SU-DHL-6 (cell line): Measurements from ENCODE around the gene RPS6KA2.

Source experiments
- H2AFZ ChIP-seq: fragments of 200-600 bp; sonication (generic); 2 replicates; pipeline ENCODE4 v1.6.1; 2014; ENCODE audit warnings: low read depth, mild to moderate bottlenecking, moderate library complexity, mixed read lengths, antibody characterized with exemption, low read length; ENCODE audit not compliant: severe bottlenecking
- H3F3A ChIP-seq: fragments of 200-600 bp; shearing (Covaris generic); 2 replicates; pipeline ENCODE4 v1.6.0; 2016; ENCODE audit warnings: antibody characterized with exemption, mild to moderate bottlenecking; ENCODE audit not compliant: insufficient read depth
- H3K27ac ChIP-seq: fragments of 200-600 bp; sonication (generic); 2 replicates; pipeline ENCODE4 v1.5.1; 2016; ENCODE audit warnings: low read depth, mild to moderate bottlenecking, low read length, moderate library complexity, mixed read lengths
- H3K27me3 ChIP-seq: fragments of 200-600 bp; sonication (generic), shearing (Covaris generic); 2 replicates; pipeline ENCODE4 v1.6.0; 2014; ENCODE audit warnings: mild to moderate bottlenecking, low read length
- H3K36me3 ChIP-seq: fragments of 200-600 bp; sonication (generic); 2 replicates; pipeline ENCODE4 v1.6.1; 2014; ENCODE audit warnings: mild to moderate bottlenecking, low read length, mixed read lengths
- H3K4me2 ChIP-seq: fragments of 300-600, 200-600 bp; shearing (Covaris generic), sonication (generic); 2 replicates; pipeline ENCODE4 v1.6.0; 2014; ENCODE audit warnings: low read length, low read depth, mild to moderate bottlenecking; ENCODE audit not compliant: poor library complexity, severe bottlenecking
- H3K4me3 ChIP-seq: fragments of 200-600 bp; sonication (generic); 2 replicates; pipeline ENCODE4 v1.5.1; 2014; ENCODE audit warnings: antibody characterized with exemption, low read length, mild to moderate bottlenecking, mixed read lengths; ENCODE audit not compliant: insufficient read depth, poor library complexity, severe bottlenecking
- H3K79me2 ChIP-seq: fragments of 200-600 bp; sonication (generic); 2 replicates; pipeline ENCODE4 v1.6.1; 2014; ENCODE audit warnings: mild to moderate bottlenecking, low read length, moderate library complexity; ENCODE audit not compliant: insufficient read depth
- H3K9ac ChIP-seq: fragments of 200-600 bp; sonication (generic); 2 replicates; pipeline ENCODE4 v1.7.0; 2014; ENCODE audit warnings: mild to moderate bottlenecking, low read length
- H3K9me2 ChIP-seq: fragments of 200-600 bp; sonication (generic); replicated peaks from 2 replicates; pipeline ENCODE4 v1.6.1; 2014; ENCODE audit warnings: low read length; ENCODE audit not compliant: insufficient read depth
- H3K9me3 ChIP-seq: fragments of 200-600 bp; sonication (generic); 2 replicates; pipeline ENCODE4 v1.6.1; 2014; ENCODE audit warnings: low read length, mixed read lengths; ENCODE audit not compliant: insufficient read depth
- H4K20me1 ChIP-seq: fragments of 200-600 bp; sonication (generic); 2 replicates; pipeline ENCODE4 v1.6.1; 2014; ENCODE audit warnings: low read depth, mild to moderate bottlenecking, antibody characterized with exemption, low read length, moderate library complexity, mixed read lengths
- CTCF ChIP-seq: fragments of 200-600 bp; sonication (generic); IDR thresholded peaks from one replicate; pipeline ENCODE4 v1.5.1; 2017; ENCODE audit warnings: antibody characterized with exemption, mild to moderate bottlenecking, low read length, moderate library complexity; ENCODE audit not compliant: insufficient read depth, poor library complexity, severe bottlenecking
- EZH2phosphoT487 ChIP-seq: fragments of 200-600 bp; sonication (generic), shearing (Covaris generic); conservative IDR thresholded peaks from 2 replicates; pipeline ENCODE4 v1.6.1; 2018; ENCODE audit warnings: mild to moderate bottlenecking, antibody characterized with exemption, low read length, moderate library complexity, mixed read lengths

The RPS6KA2 gene

DNA sequence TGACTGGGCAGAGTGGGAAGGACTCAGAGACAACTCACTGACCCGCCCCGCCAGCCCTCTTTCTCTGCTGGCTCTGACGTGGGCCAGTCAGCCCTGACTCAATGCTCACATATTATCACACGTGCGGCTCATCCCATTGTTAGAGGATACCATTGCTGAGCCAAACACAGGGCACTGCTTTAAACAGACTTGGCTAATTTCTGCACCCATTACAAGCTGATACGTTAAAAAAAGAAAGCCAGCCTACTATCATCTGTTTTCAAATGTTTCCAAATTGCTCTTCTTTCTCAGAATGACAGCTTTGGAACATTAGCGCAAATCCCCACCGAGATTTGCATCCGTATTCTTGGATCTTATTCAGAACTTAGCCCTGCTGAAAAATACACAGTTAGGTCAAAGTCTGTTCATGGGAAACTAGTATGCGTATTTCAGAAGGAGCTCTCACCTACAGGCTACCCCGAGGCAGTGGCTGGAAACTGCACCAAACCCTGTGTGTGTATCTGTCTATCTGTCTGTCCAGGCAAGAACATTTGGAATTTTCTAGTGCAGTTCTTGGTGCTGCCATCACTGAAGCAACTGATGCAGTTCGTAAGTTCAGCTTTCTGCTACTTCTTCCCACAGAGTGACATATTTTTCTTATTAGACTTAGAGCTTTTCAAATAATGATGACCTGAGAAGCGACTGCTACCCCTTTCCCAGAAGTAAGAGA lies 73.3 kb downstream of the RPS6KA2 start:
- Histone ChIP-seq H2AFZ (no peak overlapping the region), H3K79me2 (no peaks in the 10 kb centered on the region), H3K4me2 (no peak overlapping the region), H3K4me3 (no peak overlapping the region), H3K9me2 (no peaks in the 10 kb centered on the region), H3K9me3 (no peaks in the 10 kb centered on the region), H3F3A (no peaks in the 10 kb centered on the region), H3K9ac (no peak overlapping the region), H3K27me3 (no peaks in the 10 kb centered on the region), H3K36me3 (no peaks in the 10 kb centered on the region), H4K20me1 (no peaks in the 10 kb centered on the region), H3K27ac (no peak overlapping the region)
- TF ChIP-seq CTCF (no peak), EZH2phosphoT487 (no peak)

DNA sequence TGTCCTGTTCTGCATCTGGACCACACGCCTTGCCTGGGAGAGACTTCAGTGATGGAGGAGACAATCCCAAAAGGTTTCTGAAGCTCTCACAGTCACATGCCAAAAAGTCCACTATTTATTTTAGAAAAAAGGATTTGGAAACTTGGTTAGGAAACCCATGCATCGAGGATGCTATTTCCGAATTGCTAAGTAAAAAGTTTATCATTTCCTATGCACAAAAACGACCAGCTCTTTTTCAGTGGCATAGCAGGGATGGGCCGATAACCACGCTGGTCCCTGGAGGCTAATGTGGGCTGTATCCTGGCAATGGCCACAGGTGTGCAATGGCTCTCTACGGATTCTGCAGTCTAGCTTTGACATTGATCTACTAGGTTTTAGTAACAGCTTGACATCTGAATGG lies 74.5 kb downstream of the RPS6KA2 start:
- no peak overlapping the region for H3K4me3 ChIP-seq
- TF ChIP-seq CTCF (no peak), EZH2phosphoT487 (no peak)
- no peak overlapping the region for H3K4me2 ChIP-seq
- no peaks in the 10 kb centered on the region for H3F3A ChIP-seq
- H3K9ac ChIP-seq: no peak overlapping the region
- H3K27me3 ChIP-seq: no peaks in the 10 kb centered on the region
- no peaks in the 10 kb centered on the region for H3K36me3 ChIP-seq
- H3K79me2 ChIP-seq: no peaks in the 10 kb centered on the region
- no peak overlapping the region for H2AFZ ChIP-seq
- H4K20me1 ChIP-seq: no peaks in the 10 kb centered on the region
- H3K9me2 ChIP-seq: no peaks in the 10 kb centered on the region
- no peak overlapping the region for H3K27ac ChIP-seq
- H3K9me3 ChIP-seq: no peaks in the 10 kb centered on the region

DNA sequence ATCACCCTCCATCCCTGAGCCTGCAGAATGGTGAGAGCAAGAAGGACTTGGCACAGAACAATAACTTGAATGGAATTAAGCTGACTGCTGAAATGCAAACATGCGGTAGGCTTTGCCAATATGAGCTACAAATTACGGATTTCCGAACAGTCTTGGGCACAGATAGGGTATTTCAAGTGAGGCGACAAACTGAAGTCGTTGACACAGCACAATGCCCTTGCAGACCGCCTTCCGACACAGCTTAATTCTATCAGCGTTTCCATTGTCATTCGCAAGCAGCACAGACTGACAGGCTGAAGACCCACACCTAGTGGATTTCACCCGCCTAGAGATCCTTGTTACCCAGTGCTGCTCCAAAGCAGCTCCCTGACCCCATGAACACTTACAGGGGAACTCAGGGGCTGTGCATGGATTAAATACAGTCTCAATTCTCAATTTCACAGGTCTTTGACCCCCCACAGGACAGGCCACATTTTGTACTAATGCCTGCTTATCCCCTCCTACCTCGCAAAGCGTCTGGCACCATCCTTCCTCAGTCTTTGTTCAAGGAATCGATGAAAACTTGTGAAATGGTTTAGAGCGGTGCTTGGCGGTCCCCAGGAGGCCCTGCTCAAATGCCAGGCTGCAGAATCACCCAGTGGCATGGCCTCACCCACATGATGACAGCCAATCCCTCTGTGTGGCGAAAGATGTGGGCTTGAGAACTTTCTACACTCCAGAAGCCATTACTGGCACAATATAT lies 75.1 kb downstream of the RPS6KA2 start:
- no peak overlapping the region for H2AFZ ChIP-seq
- H3K9me3 ChIP-seq: no peaks in the 10 kb centered on the region
- no peak overlapping the region for H3K27ac ChIP-seq

More for the DNA sequence above, 75.1 kb downstream of the RPS6KA2 start:
- Histone ChIP-seq H4K20me1 (no peaks in the 10 kb centered on the region), H3K4me2 (no peak overlapping the region), H3K9me2 (no peaks in the 10 kb centered on the region), H3K4me3 (no peak overlapping the region), H3K27me3 (no peaks in the 10 kb centered on the region), H3K36me3 (no peaks in the 10 kb centered on the region), H3F3A (no peaks in the 10 kb centered on the region), H3K9ac (no peak overlapping the region), H3K79me2 (no peaks in the 10 kb centered on the region)
- TF ChIP-seq CTCF: no peak
